ENCODE measurements around the gene TEX264.

- TF ChIP-seq CTCF (conservative IDR thresholded peaks at IDR 0.05; ENCODE audit: low read length) = no peak
- TF ChIP-seq EZH2phosphoT487 (IDR thresholded peaks at IDR 0.05; ENCODE audit: borderline replicate concordance, low read depth, low read length) = no peak
These were observed 38.0 kb downstream of the TEX264 start for GRCh38 chr3:51709004-51709420.
